Panc1 (cell line): ENCODE measurements around the gene ZNF516.

Source experiments
- CTCF ChIP-seq: fragments of 450-650 bp; IDR thresholded peaks from 2 replicates; pipeline ENCODE4 v1.5.1; 2017; ENCODE audit warnings: mild to moderate bottlenecking
- POLR2AphosphoS5 ChIP-seq: IDR thresholded peaks from 2 replicates; pipeline ENCODE4 v1.6.1; 2012; ENCODE audit warnings: mild to moderate bottlenecking, low read depth, low read length, moderate library complexity
- REST ChIP-seq, 2 experiments: IDR thresholded peaks; 2 replicates each; pipeline ENCODE4 v1.6.1; 2011 to 2012; ENCODE audit warnings: low read depth in 2 of 2, control low read depth in 1 of 2, low read length in 1 of 2, mild to moderate bottlenecking in 1 of 2, moderate library complexity in 1 of 2; ENCODE audit not compliant: insufficient read depth in 1 of 2
- SIN3A ChIP-seq: IDR thresholded peaks from 2 replicates; pipeline ENCODE4 v1.6.1; 2012; ENCODE audit warnings: low read depth, mild to moderate bottlenecking, low read length, moderate library complexity, borderline replicate concordance; ENCODE audit not compliant: insufficient read depth
- TCF7L2 ChIP-seq: IDR thresholded peaks from 2 replicates; pipeline ENCODE4 v1.6.1; 2011; ENCODE audit warnings: mild to moderate bottlenecking, low read depth, low read length, inconsistent platforms

GRCh38 chr18:76340410-76340809, 154.6 kb downstream of the ZNF516 start:
- TF ChIP-seq SIN3A (no peak), CTCF (no peak), POLR2AphosphoS5 (no peak), REST (IDR thresholded peaks at IDR 0.05; ENCODE audit: insufficient read depth in 1 of 2, low read depth in 2 of 2, low read length in 1 of 2) (no peak), TCF7L2 (no peak)
